Hepatocyte (in vitro differentiated cells): ENCODE data around the gene CCNI2. TPM values are rescaled to one million over a fixed set of nuclear protein-coding genes. Genes with fewer than 3 reads are reported as not detected.

Experiments used
- DNase-seq: peaks from one replicate; pipeline ENCODE4 v3.0.0-alpha.2; 2016; ENCODE audit warnings: low spot score
- H2AFZ ChIP-seq: fragments of 200-600 bp; sonication (generic); 2 replicates; pipeline ENCODE4 v1.6.0; 2016; ENCODE audit warnings: antibody characterized with exemption, mild to moderate bottlenecking
- H3K27ac ChIP-seq: fragments of 200-600 bp; sonication (generic); 2 replicates; pipeline ENCODE4 v1.5.1; 2016; ENCODE audit warnings: mild to moderate bottlenecking
- H3K27me3 ChIP-seq: fragments of 200-600 bp; sonication (generic); 2 replicates; pipeline ENCODE4 v1.6.1; 2016
- H3K36me3 ChIP-seq: fragments of 200-600 bp; sonication (generic); replicated peaks from 2 replicates; pipeline ENCODE4 v1.5.1; 2016; ENCODE audit warnings: low read depth; ENCODE audit not compliant: insufficient read depth
- H3K4me1 ChIP-seq: fragments of 200-600 bp; sonication (generic); 2 replicates; pipeline ENCODE4 v1.5.1; 2016; ENCODE audit warnings: mild to moderate bottlenecking, moderate library complexity; ENCODE audit not compliant: insufficient read depth
- H3K4me2 ChIP-seq: fragments of 200-600 bp; sonication (generic); 2 replicates; pipeline ENCODE4 v1.6.0; 2016
- H3K4me3 ChIP-seq: fragments of 200-600 bp; sonication (generic); 2 replicates; pipeline ENCODE4 v1.5.1; 2016; ENCODE audit warnings: mild to moderate bottlenecking
- H3K79me2 ChIP-seq: fragments of 200-600 bp; sonication (generic); 2 replicates; pipeline ENCODE4 v1.6.0; 2017; ENCODE audit warnings: mild to moderate bottlenecking
- H3K9me2 ChIP-seq: fragments of 200-600 bp; sonication (generic); replicated peaks from 2 replicates; pipeline ENCODE4 v1.6.0; 2017; ENCODE audit warnings: mild to moderate bottlenecking; ENCODE audit not compliant: insufficient read depth
- H3K9me3 ChIP-seq: fragments of 200-600 bp; sonication (generic); 2 replicates; pipeline ENCODE4 v1.5.1; 2016; ENCODE audit warnings: low read depth, mild to moderate bottlenecking
- H4K20me1 ChIP-seq: fragments of 200-600 bp; sonication (generic); 2 replicates; pipeline ENCODE4 v1.6.0; 2016; ENCODE audit warnings: mild to moderate bottlenecking; ENCODE audit not compliant: insufficient read depth, poor library complexity, severe bottlenecking
- CTCF ChIP-seq: fragments of 200-600 bp; sonication (generic); IDR thresholded peaks from 2 replicates; pipeline ENCODE4 v1.5.1; 2016; ENCODE audit warnings: antibody characterized with exemption, mild to moderate bottlenecking; ENCODE audit not compliant: poor library complexity
- EZH2 ChIP-seq: fragments of 200-600 bp; sonication (generic); IDR thresholded peaks from 2 replicates; pipeline ENCODE4 v1.6.1; 2016; ENCODE audit warnings: antibody characterized with exemption, mild to moderate bottlenecking, borderline replicate concordance
- EZH2phosphoT487 ChIP-seq: fragments of 200-600 bp; sonication (generic); IDR thresholded peaks from one replicate; pipeline ENCODE4 v1.6.1; 2018; ENCODE audit warnings: antibody characterized with exemption, mild to moderate bottlenecking, low read depth, moderate library complexity; ENCODE audit not compliant: unreplicated experiment, severe bottlenecking
- WGBS: methylation state at CpG from one replicate; pipeline ENCODE4 v1.1.6; 2016; ENCODE audit warnings: low lambda C conversion rate; ENCODE audit errors: missing lambda C conversion rate; 5-methylcytosine and 5-hydroxymethylcytosine counted together
- polyA plus RNA-seq: library from polyadenylated mRNA; unstranded; fragments of >200 nt; fragmentation: Nextera tagmentation; extraction: Ambion mirVana; gene quantifications from 2 replicates; pipeline ENCODE4 v1.2.1, GENCODE V29; 2016
- total RNA-seq: library from RNA; depleted of rRNA; stranded (reverse); fragments of >200 nt; gene quantifications from 2 replicates; pipeline ENCODE4 v1.2.3, GENCODE V29; 2014

Gene CCNI2
- total and polyA plus RNA-seq, 2 experiments from 2014 or later = 1.4 to 1.8 TPM

GRCh38 chr5:132788990-132789886 is 42.0 kb downstream of the CCNI2 start:
- no peaks in the 10 kb centered on the region for H3K4me1 ChIP-seq
- WGBS = 72% methylated on average over 8 of the region's 8 CpGs
- H3K27ac ChIP-seq = no peak overlapping the region
- H3K36me3 ChIP-seq = no peaks in the 10 kb centered on the region
- H3K79me2 ChIP-seq = no peaks in the 10 kb centered on the region
- no peak overlapping the region for H3K4me2 ChIP-seq
- TF ChIP-seq EZH2 (no peak), CTCF (no peak), EZH2phosphoT487 (no peak)
- no peak overlapping the region for H3K4me3 ChIP-seq
- H4K20me1 ChIP-seq = no peaks in the 10 kb centered on the region
- H3K9me3 ChIP-seq = no peaks in the 10 kb centered on the region
- H2AFZ ChIP-seq = no peak overlapping the region
- no peaks in the 10 kb centered on the region for H3K27me3 ChIP-seq
- DNase-seq = no peak
- H3K9me2 ChIP-seq = no peaks in the 10 kb centered on the region

GRCh38 chr5:132790201-132790865 is 43.1 kb downstream of the CCNI2 start:
- no peak overlapping the region for H3K27ac ChIP-seq
- WGBS = 65% methylated on average over 2 of the region's 2 CpGs

GRCh38 chr5:132791026-132791425 is 43.8 kb downstream of the CCNI2 start:
- Histone ChIP-seq H3K27me3 (no peaks in the 10 kb centered on the region), H3K9me2 (no peaks in the 10 kb centered on the region), H3K4me1 (no peaks in the 10 kb centered on the region), H3K4me2 (no peak overlapping the region), H3K9me3 (no peaks in the 10 kb centered on the region), H3K4me3 (no peak overlapping the region), H3K36me3 (no peaks in the 10 kb centered on the region), H3K79me2 (no peaks in the 10 kb centered on the region), H2AFZ (no peak overlapping the region), H3K27ac (no peak overlapping the region), H4K20me1 (no peaks in the 10 kb centered on the region)
- 93% methylated on average over 3 of the region's 3 CpGs for WGBS
- DNase-seq = no peak
- TF ChIP-seq CTCF (no peak), EZH2 (no peak), EZH2phosphoT487 (no peak)

More at GRCh38 chr5:132790201-132790865, 43.1 kb downstream of the CCNI2 start:
- no peaks in the 10 kb centered on the region for H3K36me3 ChIP-seq
- H3K4me2 ChIP-seq = no peak overlapping the region
- no peaks in the 10 kb centered on the region for H3K9me3 ChIP-seq
- TF ChIP-seq EZH2phosphoT487 (no peak), CTCF (no peak), EZH2 (no peak)
- no peak overlapping the region for H2AFZ ChIP-seq
- no peaks in the 10 kb centered on the region for H3K4me1 ChIP-seq
- H3K79me2 ChIP-seq = no peaks in the 10 kb centered on the region
- H3K4me3 ChIP-seq = no peak overlapping the region
- no peaks in the 10 kb centered on the region for H3K9me2 ChIP-seq
- no peak for DNase-seq
- H4K20me1 ChIP-seq = no peaks in the 10 kb centered on the region
- no peaks in the 10 kb centered on the region for H3K27me3 ChIP-seq
